Gastrocnemius medialis (tissue), 4 donors: Measurements from ENCODE around the gene CPED1. TPM values are rescaled to one million over a fixed set of nuclear protein-coding genes. Genes with fewer than 3 reads are reported as not detected.

ENCODE experiments used
- ATAC-seq, 2 donors: fragments of 150-250 bp; one replicate each; pipeline ENCODE4 v1.9.1; 2016
- DNase-seq, 2 donors: peaks; one replicate each; pipeline ENCODE4 v3.0.0-alpha.2; 2019
- H3K27ac ChIP-seq, 4 donors: fragments of 200-600 bp; sonication (generic); 1 replicate in 1 of 4; 2 replicates in 3 of 4; pipeline ENCODE4 v1.5.1; 2016 to 2018; ENCODE audit warnings: mild to moderate bottlenecking in 2 of 4, moderate library complexity in 1 of 4
- H3K27me3 ChIP-seq, 3 donors: fragments of 200-600 bp; sonication (generic) in 2 of 3; 1 replicate in 1 of 3; 2 replicates in 2 of 3; pipeline versions ENCODE4 v1.5.1 to v1.6.0; 2016 to 2019; ENCODE audit warnings: mild to moderate bottlenecking in 1 of 3, moderate library complexity in 1 of 3
- H3K36me3 ChIP-seq, 2 donors: fragments of 200-600 bp; sonication (generic) in 1 of 2; one replicate each; pipeline ENCODE4 v1.5.1; 2017 to 2018
- H3K4me1 ChIP-seq, 2 donors: fragments of 200-600 bp; sonication (generic) in 1 of 2; one replicate each; pipeline ENCODE4 v1.5.1; 2016 to 2017; ENCODE audit warnings: mild to moderate bottlenecking in 2 of 2
- H3K4me3 ChIP-seq, 4 donors: fragments of 200-600 bp; sonication (generic) in 3 of 4; 1 replicate in 1 of 4; 2 replicates in 3 of 4; pipeline ENCODE4 v1.5.1; 2016 to 2019; ENCODE audit warnings: mild to moderate bottlenecking in 2 of 4
- H3K9me3 ChIP-seq, 3 donors: fragments of 200-600 bp; sonication (generic) in 2 of 3; 1 replicate in 1 of 3; 2 replicates in 2 of 3; pipeline ENCODE4 v1.5.1; 2016 to 2019
- POLR2A ChIP-seq, 2 donors: fragments of 450-650 bp; IDR thresholded peaks; one replicate each; pipeline ENCODE4 v1.6.1; 2017; ENCODE audit warnings: antibody characterized with exemption in 2 of 2, mild to moderate bottlenecking in 2 of 2, moderate library complexity in 2 of 2
- in situ Hi-C, 4 donors: fragments of 200-750 bp; cut with MboI; loops; one replicate each; pipeline versions ENCODE4 v1.15.0 to v1.8.0; 2017; ENCODE audit warnings: low sequenced_read_pairs in 4 of 4
- intact Hi-C: fragments of 100-400 bp; cut with DNase I; formaldehyde crosslinking; loops from one replicate; pipeline ENCODE4 v1.15.1; 2023; ENCODE audit warnings: low total_unique reads
- total RNA-seq, 4 donors: library from RNA; depleted of rRNA; stranded (reverse); fragments of >200 nt; gene quantifications; one replicate each; pipeline versions ENCODE4 v1.1.0 to v1.2.3, GENCODE V29; 2016
- TF ChIP-seq, protein P1 (sequence below), 5 experiments: fragments of 450-650 bp in 3 of 5; fragments of 200-600 bp in 2 of 5; sonication (generic) in 2 of 5; IDR thresholded peaks in 4 of 5; conservative IDR thresholded peaks in 1 of 5; 1 replicate in 4 of 5; 2 replicates in 1 of 5; pipeline ENCODE4 v1.5.1; 2016 to 2019; ENCODE audit warnings: antibody characterized with exemption in 5 of 5, mild to moderate bottlenecking in 3 of 5, moderate library complexity in 3 of 5

The CPED1 gene
- total RNA-seq, 4 donors from 2014 or later: 4.8 to 35.5 (median 34.1) TPM

DNA sequence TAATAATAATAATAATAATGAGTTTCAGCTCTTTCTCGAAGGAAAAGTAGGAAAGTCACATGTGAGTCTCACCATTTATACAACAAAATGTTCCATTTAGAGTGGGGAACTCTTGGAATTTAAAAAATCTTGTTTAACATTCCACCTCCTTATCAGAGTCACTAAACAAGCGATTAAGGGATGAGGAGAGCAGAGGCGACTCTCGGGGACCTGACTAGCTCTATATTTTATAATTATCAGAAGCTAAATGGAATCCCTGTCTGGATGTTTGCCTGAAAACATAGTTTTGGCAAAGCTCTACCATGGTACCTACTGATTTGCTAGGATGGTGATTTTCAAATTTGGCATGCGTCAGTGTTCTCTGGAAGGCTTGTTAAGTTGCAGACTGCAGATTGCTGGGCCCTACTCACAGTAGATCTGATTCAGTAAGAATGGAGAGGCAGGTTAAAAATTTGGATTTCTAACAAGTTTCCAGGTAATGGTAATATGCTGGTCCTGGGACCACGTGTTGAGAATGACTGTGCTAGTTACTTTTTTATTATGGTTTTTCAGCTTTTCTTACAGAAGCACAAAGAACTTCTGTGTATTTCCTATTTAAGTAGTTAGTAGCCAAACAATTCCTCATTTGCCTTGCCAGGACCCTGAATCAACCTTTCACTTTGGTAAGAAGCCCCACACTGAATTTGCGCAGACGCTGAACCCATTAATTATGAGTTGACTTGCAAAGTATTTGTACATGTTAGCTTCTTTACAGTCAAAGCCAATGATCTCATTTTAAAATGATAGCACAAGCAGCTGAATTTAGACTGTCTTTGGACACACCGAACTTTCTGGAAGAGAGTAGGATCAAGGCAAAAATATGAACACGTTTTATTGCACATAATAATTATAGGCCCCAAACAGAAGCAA is 39.5 kb downstream of the CPED1 start:
- no peak for ATAC-seq
- H3K4me1 ChIP-seq: peaks cover 44 to 61% of the 10 kb centered on the region in 2 donors
- intact Hi-C loops: no loop called here

DNA sequence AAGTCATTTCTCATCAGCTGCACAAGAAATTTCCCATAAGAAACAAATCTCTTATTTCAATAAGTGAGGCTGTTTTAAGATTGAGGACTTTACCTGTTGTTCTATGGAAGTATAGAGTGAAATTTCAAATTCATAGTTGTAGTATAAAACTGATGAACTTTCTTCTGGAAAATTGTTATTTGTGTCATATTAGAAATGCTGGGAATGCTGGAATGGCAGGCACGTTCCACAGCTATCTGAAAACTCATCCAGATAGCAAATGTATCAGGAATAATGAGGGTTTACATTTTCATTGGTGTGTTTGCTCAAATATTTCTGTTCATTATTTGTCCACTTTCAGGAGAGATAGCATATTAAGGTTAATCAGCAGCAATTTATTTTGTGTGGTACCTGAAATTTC is 40.8 kb downstream of the CPED1 start:
- ATAC-seq (no peak), DNase-seq (no peak)
- Histone ChIP-seq H3K4me3 (no peak overlapping the region), H3K27ac (peak overlapping the region; percentile 19 to 91 (median 68)), H3K4me1 (peaks cover 33 to 53% of the 10 kb centered on the region in 2 donors), H3K9me3 (no peaks in the 10 kb centered on the region), H3K36me3 (peaks cover 0 to 5% of the 10 kb centered on the region in 2 donors), H3K27me3 (no peaks in the 10 kb centered on the region)
- intact Hi-C loops: no loop called here
- in situ Hi-C loops: no loop called here
- no peak for TF ChIP-seq POLR2A (IDR thresholded peaks at IDR 0.05)
- TF ChIP-seq, protein P1, sequence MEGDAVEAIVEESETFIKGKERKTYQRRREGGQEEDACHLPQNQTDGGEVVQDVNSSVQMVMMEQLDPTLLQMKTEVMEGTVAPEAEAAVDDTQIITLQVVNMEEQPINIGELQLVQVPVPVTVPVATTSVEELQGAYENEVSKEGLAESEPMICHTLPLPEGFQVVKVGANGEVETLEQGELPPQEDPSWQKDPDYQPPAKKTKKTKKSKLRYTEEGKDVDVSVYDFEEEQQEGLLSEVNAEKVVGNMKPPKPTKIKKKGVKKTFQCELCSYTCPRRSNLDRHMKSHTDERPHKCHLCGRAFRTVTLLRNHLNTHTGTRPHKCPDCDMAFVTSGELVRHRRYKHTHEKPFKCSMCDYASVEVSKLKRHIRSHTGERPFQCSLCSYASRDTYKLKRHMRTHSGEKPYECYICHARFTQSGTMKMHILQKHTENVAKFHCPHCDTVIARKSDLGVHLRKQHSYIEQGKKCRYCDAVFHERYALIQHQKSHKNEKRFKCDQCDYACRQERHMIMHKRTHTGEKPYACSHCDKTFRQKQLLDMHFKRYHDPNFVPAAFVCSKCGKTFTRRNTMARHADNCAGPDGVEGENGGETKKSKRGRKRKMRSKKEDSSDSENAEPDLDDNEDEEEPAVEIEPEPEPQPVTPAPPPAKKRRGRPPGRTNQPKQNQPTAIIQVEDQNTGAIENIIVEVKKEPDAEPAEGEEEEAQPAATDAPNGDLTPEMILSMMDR (IDR thresholded peaks at IDR 0.05 in 4 of 5, conservative IDR thresholded peaks at IDR 0.05 in 1 of 5): no peak

More for the DNA sequence above, 39.5 kb downstream of the CPED1 start:
- in situ Hi-C loops: no loop called here
- no peak for TF ChIP-seq POLR2A (IDR thresholded peaks at IDR 0.05)
- TF ChIP-seq, protein P1 (IDR thresholded peaks at IDR 0.05 in 4 of 5, conservative IDR thresholded peaks at IDR 0.05 in 1 of 5): no peak
- peak overlapping the region in 3 of 4 donors; percentile 6 to 26 (median 20) for H3K4me3 ChIP-seq
- peak overlapping the region; percentile 19 to 91 (median 68) for H3K27ac ChIP-seq
- no peaks in the 10 kb centered on the region for H3K9me3 ChIP-seq
- no peaks in the 10 kb centered on the region for H3K27me3 ChIP-seq
- H3K36me3 ChIP-seq: peaks cover 0 to 5% of the 10 kb centered on the region in 2 donors
- no peak for DNase-seq

DNA sequence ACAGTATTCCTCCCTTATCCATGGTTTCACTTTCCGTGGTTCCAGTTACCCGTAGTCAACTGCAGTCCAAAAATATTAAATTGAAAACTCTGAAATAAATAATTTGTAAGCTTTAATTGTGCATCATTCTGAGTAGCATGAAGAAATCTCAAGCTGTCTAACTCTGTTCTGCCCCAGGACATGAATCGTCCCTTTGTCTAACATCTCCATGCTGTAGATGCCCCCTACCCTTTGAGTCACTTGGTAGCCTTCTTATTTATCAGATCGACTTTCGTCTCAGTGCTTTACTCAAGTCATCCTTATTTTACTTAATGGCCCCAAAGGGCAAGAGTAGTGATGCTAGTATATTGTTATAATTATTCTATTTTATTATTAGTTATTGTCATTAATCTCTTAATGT is 41.8 kb downstream of the CPED1 start:
- H3K27ac ChIP-seq: peak overlapping the region in 3 of 4 donors; percentile 46 to 91 (median 77)
- H3K4me3 ChIP-seq: peak overlapping the region in 1 of 4 donors; percentile 2
- in situ Hi-C loops (no loop called here), intact Hi-C loops (no loop called here)
- no peaks in the 10 kb centered on the region for H3K9me3 ChIP-seq
- TF ChIP-seq POLR2A (IDR thresholded peaks at IDR 0.05): no peak
- TF ChIP-seq, protein P1 (IDR thresholded peaks at IDR 0.05 in 4 of 5, conservative IDR thresholded peaks at IDR 0.05 in 1 of 5): no peak
- H3K27me3 ChIP-seq: no peaks in the 10 kb centered on the region
- peaks cover 0 to 5% of the 10 kb centered on the region in 2 donors for H3K36me3 ChIP-seq
- ATAC-seq (no peak), DNase-seq (no peak)
- H3K4me1 ChIP-seq: peaks cover 24 to 48% of the 10 kb centered on the region in 2 donors

DNA sequence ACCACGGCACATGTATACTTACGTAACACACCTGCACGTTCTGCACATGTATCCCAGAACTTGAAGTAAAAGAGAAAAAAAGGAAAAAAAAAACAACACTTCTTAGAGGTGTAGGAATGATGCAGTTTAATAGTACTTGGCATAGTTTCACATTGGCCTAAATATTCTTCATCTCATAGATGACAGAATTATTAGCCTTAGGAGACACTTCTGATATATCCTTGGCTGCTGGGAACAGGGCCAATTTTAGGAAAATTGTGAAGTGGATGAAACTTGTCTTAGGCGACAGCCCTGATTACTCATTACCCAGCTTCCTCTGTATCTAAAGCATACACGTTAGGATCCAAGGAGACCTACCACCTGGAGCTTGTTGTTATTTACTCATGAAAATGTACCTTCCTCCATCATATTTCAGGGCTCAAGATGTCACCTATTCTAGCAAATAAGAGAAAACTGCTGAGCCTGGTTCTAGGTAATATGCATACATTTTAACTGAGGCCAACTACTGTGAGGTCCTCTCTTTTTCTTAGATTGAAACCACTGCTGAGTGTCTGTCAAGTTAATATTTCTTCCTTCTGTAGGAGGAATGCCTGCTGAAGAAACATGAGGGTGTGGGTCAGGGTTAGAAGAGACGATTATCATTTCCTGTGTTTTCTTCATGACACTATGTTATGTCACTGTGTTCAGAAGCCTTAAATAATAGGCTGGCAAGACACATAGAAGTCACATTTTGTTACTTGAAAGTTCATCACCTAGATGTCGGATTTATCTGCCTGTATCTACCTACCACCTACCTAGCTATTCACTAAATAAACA is 44.3 kb downstream of the CPED1 start:
- intact Hi-C loops: no loop called here
- peaks cover 15 to 42% of the 10 kb centered on the region in 2 donors for H3K4me1 ChIP-seq
- in situ Hi-C loops: no loop called here

More for the DNA sequence above, 44.3 kb downstream of the CPED1 start:
- Histone ChIP-seq H3K27me3 (no peaks in the 10 kb centered on the region), H3K27ac (peak overlapping the region in 3 of 4 donors; percentile 8 to 58 (median 15)), H3K36me3 (peaks cover 0 to 5% of the 10 kb centered on the region in 2 donors), H3K9me3 (no peaks in the 10 kb centered on the region), H3K4me3 (no peak overlapping the region)
- ATAC-seq (no peak), DNase-seq (no peak)
- TF ChIP-seq, protein P1 (IDR thresholded peaks at IDR 0.05 in 4 of 5, conservative IDR thresholded peaks at IDR 0.05 in 1 of 5): no peak
- no peak for TF ChIP-seq POLR2A (IDR thresholded peaks at IDR 0.05)
